ENCODE measurements around the gene TXNRD3.

GRCh38 chr3:126703512-126704493, 48.9 kb upstream of the TXNRD3 start, which contains the start of gene CHCHD6:
- no peak for TF ChIP-seq FOXM1 (IDR thresholded peaks at IDR 0.05; ENCODE audit: borderline replicate concordance)
- no peak for TF ChIP-seq LEF1 (IDR thresholded peaks at IDR 0.05; ENCODE audit: borderline replicate concordance)
